Memory B cell (primary cell): ENCODE results near the gene ANAPC2.

ENCODE experiments used
- ATAC-seq: fragments of 150-1000 bp; cut with Tn5 transposase; 2 replicates; pipeline ENCODE4 v1.10.0; 2021; ENCODE audit warnings: low read depth, mild to moderate bottlenecking, moderate library complexity
- DNase-seq, 2 donors: peaks; one replicate each; pipeline ENCODE4 v3.0.0; 2022; ENCODE audit warnings: low spot score in 2 of 2
- H3K27ac Mint-ChIP-seq: one replicate; pipeline ENCODE4 v1.8.0; 2022; ENCODE audit warnings: mild to moderate bottlenecking, moderate library complexity, mixed read lengths
- H3K27me3 Mint-ChIP-seq: one replicate; pipeline ENCODE4 v1.8.0; 2022; ENCODE audit warnings: mixed read lengths
- H3K36me3 Mint-ChIP-seq: one replicate; pipeline ENCODE4 v1.8.0; 2022; ENCODE audit warnings: mild to moderate bottlenecking, mixed read lengths
- H3K4me1 Mint-ChIP-seq: one replicate; pipeline ENCODE4 v1.8.0; 2022; ENCODE audit warnings: mixed read lengths
- H3K4me3 Mint-ChIP-seq: one replicate; pipeline ENCODE4 v1.8.0; 2022; ENCODE audit warnings: mild to moderate bottlenecking, moderate library complexity, mixed read lengths
- H3K9me3 Mint-ChIP-seq: one replicate; pipeline ENCODE4 v1.8.0; 2022; ENCODE audit warnings: mixed read lengths

The ANAPC2 gene

GRCh38 chr9:137164370-137165249 lies 23.8 kb downstream of the ANAPC2 start:
- Mint-ChIP-seq H3K36me3 (no peaks in the 10 kb centered on the region), H3K27me3 (peaks cover 28% of the 10 kb centered on the region), H3K9me3 (no peaks in the 10 kb centered on the region), H3K27ac (no peak overlapping the region), H3K4me3 (no peak overlapping the region), H3K4me1 (peaks cover 4% of the 10 kb centered on the region)
- ATAC-seq: no peak
- no peak for DNase-seq

GRCh38 chr9:137163805-137164204 lies 24.6 kb downstream of the ANAPC2 start:
- ATAC-seq (no peak), DNase-seq (no peak)
- H3K4me1 Mint-ChIP-seq: peaks cover 8% of the 10 kb centered on the region
- H3K27me3 Mint-ChIP-seq: peaks cover 32% of the 10 kb centered on the region
- H3K4me3 Mint-ChIP-seq: no peak overlapping the region
- no peaks in the 10 kb centered on the region for H3K9me3 Mint-ChIP-seq
- H3K27ac Mint-ChIP-seq: no peak overlapping the region
- no peaks in the 10 kb centered on the region for H3K36me3 Mint-ChIP-seq

GRCh38 chr9:137163365-137163715 lies 25.0 kb downstream of the ANAPC2 start:
- no peak for DNase-seq
- ATAC-seq: no peak
- Mint-ChIP-seq H3K27me3 (peaks cover 30% of the 10 kb centered on the region), H3K4me1 (peaks cover 7% of the 10 kb centered on the region), H3K9me3 (no peaks in the 10 kb centered on the region), H3K27ac (no peak overlapping the region), H3K36me3 (no peaks in the 10 kb centered on the region), H3K4me3 (peak overlapping the region; percentile 57)

GRCh38 chr9:137162505-137163364 lies 25.6 kb downstream of the ANAPC2 start:
- peaks cover 34% of the 10 kb centered on the region for H3K27me3 Mint-ChIP-seq
- H3K36me3 Mint-ChIP-seq: no peaks in the 10 kb centered on the region
- ATAC-seq (peak; percentile 49), DNase-seq (no peak)
- peaks cover 11% of the 10 kb centered on the region for H3K4me1 Mint-ChIP-seq
- H3K4me3 Mint-ChIP-seq: peak overlapping the region; percentile 40
- H3K9me3 Mint-ChIP-seq: no peaks in the 10 kb centered on the region
- no peak overlapping the region for H3K27ac Mint-ChIP-seq

GRCh38 chr9:137161558-137162486 lies 26.5 kb downstream of the ANAPC2 start:
- Mint-ChIP-seq H3K4me1 (peaks cover 11% of the 10 kb centered on the region), H3K27me3 (peaks cover 37% of the 10 kb centered on the region), H3K9me3 (no peaks in the 10 kb centered on the region), H3K27ac (no peak overlapping the region), H3K4me3 (no peak overlapping the region), H3K36me3 (no peaks in the 10 kb centered on the region)
- DNase-seq (no peak), ATAC-seq (no peak)

DNA sequence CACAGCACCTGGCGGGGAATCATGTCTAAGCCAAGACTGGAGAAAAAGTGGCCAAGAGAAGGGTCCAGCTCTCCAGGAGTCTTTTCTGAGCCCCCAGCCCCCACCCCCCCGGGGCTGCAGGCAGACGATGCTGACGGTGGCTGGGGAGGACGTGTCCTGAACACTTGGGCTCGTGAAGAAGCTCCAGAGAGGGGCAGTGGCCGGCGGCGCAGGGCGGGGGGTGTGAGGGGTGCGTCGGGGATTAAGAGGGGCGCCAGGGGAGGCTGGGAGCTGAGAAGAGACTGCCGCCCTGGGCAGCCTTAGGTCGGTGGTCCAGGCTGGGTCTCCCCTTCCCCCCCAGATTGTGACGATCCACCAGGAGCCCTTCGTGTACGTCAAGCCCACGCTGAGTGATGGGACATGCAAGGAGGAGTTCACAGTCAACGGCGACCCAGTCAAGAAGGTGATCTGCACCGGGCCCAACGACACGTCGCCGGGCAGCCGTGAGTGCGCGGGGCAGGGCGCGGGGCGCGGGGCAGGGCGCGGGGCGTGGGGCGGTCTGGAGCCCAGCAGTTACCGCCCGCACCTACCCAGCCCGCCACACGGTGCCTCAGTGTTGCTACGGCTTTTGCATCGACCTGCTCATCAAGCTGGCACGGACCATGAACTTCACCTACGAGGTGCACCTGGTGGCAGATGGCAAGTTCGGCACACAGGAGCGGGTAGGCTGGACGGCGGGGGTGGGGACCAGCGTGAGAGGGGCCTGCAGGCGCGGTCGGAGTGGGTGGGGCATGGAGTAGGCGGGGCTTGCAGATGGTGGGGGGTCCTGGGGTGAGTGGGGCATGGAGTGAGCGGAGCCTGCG lies 27.4 kb downstream of the ANAPC2 start:
- Mint-ChIP-seq H3K36me3 (no peaks in the 10 kb centered on the region), H3K9me3 (no peaks in the 10 kb centered on the region), H3K4me1 (peaks cover 14% of the 10 kb centered on the region), H3K4me3 (no peak overlapping the region), H3K27me3 (peaks cover 33% of the 10 kb centered on the region), H3K27ac (no peak overlapping the region)
- ATAC-seq: no peak
- DNase-seq: no peak

GRCh38 chr9:137160054-137160425 lies 28.3 kb downstream of the ANAPC2 start:
- Mint-ChIP-seq H3K36me3 (no peaks in the 10 kb centered on the region), H3K27me3 (peaks cover 29% of the 10 kb centered on the region), H3K4me1 (peaks cover 14% of the 10 kb centered on the region), H3K4me3 (no peak overlapping the region), H3K27ac (no peak overlapping the region), H3K9me3 (no peaks in the 10 kb centered on the region)
- no peak for DNase-seq
- no peak for ATAC-seq

GRCh38 chr9:137159105-137160053 lies 29.0 kb downstream of the ANAPC2 start:
- Mint-ChIP-seq H3K4me3 (no peak overlapping the region), H3K4me1 (peaks cover 14% of the 10 kb centered on the region), H3K27me3 (peaks cover 25% of the 10 kb centered on the region), H3K9me3 (no peaks in the 10 kb centered on the region), H3K36me3 (no peaks in the 10 kb centered on the region), H3K27ac (no peak overlapping the region)
- DNase-seq (no peak), ATAC-seq (no peak)

- Mint-ChIP-seq H3K27me3 (peaks cover 25% of the 10 kb centered on the region), H3K4me1 (peaks cover 14% of the 10 kb centered on the region), H3K27ac (no peak overlapping the region), H3K36me3 (no peaks in the 10 kb centered on the region), H3K4me3 (no peak overlapping the region), H3K9me3 (no peaks in the 10 kb centered on the region)
- ATAC-seq (no peak), DNase-seq (no peak)
Observed at GRCh38 chr9:137158625-137159024, 29.7 kb downstream of the ANAPC2 start.

GRCh38 chr9:137157618-137158415 lies 30.5 kb downstream of the ANAPC2 start:
- DNase-seq: no peak
- H3K36me3 Mint-ChIP-seq: no peaks in the 10 kb centered on the region
- ATAC-seq: no peak
- no peak overlapping the region for H3K4me3 Mint-ChIP-seq
- H3K9me3 Mint-ChIP-seq: no peaks in the 10 kb centered on the region
- peaks cover 14% of the 10 kb centered on the region for H3K4me1 Mint-ChIP-seq
- H3K27ac Mint-ChIP-seq: peak overlapping the region; percentile 58
- peaks cover 22% of the 10 kb centered on the region for H3K27me3 Mint-ChIP-seq

- Mint-ChIP-seq H3K27me3 (peaks cover 19% of the 10 kb centered on the region), H3K36me3 (no peaks in the 10 kb centered on the region), H3K9me3 (no peaks in the 10 kb centered on the region), H3K4me3 (peak overlapping the region; percentile 52), H3K4me1 (peaks cover 14% of the 10 kb centered on the region), H3K27ac (no peak overlapping the region)
- DNase-seq (peak; percentile 39 to 54), ATAC-seq (peak; percentile 68)
Observed at GRCh38 chr9:137156567-137157375, 31.6 kb downstream of the ANAPC2 start.
